OCI-LY7 (cell line): ENCODE measurements around the gene ORMDL2. TPM values are rescaled to one million over a fixed set of nuclear protein-coding genes. Genes with fewer than 3 reads are reported as not detected.
A peak's percentile ranks its signal among the peaks of the same experiment; 100 is the strongest.

Experiments used
- BruUV-seq: library from RNA; stranded (reverse); fragments of 400-500 nt; replicated peaks from 2 replicates; lab custom pipeline; 2021; lab: Mats Ljungman, UMichigan
- CTCF ChIA-PET: fragments of 300-600 bp; sonication (Branson Sonifier 250); formaldehyde crosslinking; loops from one replicate; lab custom pipeline; 2022; ENCODE audit warnings: antibody characterized with exemption; ENCODE audit not compliant: unreplicated experiment; lab: Charles Lee
- POLR2A ChIA-PET: fragments of 300-600 bp; sonication (Branson Sonifier 250); formaldehyde crosslinking; loops from one replicate; lab custom pipeline; 2022; ENCODE audit warnings: antibody characterized with exemption; lab: Charles Lee
- DNase-seq: peaks from one replicate; pipeline ENCODE4 v3.0.0-alpha.2; 2015; ENCODE audit warnings: low spot score
- H2AFZ ChIP-seq: fragments of 200-600 bp; sonication (generic), shearing (Covaris generic); 2 replicates; pipeline ENCODE4 v1.6.1; 2014; ENCODE audit warnings: mild to moderate bottlenecking, antibody characterized with exemption, low read length, moderate library complexity
- H3K27ac ChIP-seq: fragments of 200-600 bp; sonication (generic); 2 replicates; pipeline ENCODE4 v1.5.1; 2014; ENCODE audit warnings: mixed run types, low read depth, mild to moderate bottlenecking, moderate library complexity, low read length, inconsistent platforms; ENCODE audit not compliant: poor library complexity, severe bottlenecking
- H3K36me3 ChIP-seq: fragments of 200-600 bp; sonication (generic); 2 replicates; pipeline ENCODE4 v1.6.1; 2014; ENCODE audit warnings: mild to moderate bottlenecking, antibody characterized with exemption, low read length, moderate library complexity, mixed read lengths; ENCODE audit not compliant: insufficient read depth
- H3K4me1 ChIP-seq: fragments of 200-600 bp; sonication (generic); 2 replicates; pipeline ENCODE4 v1.5.1; 2014; ENCODE audit warnings: mild to moderate bottlenecking, low read length; ENCODE audit not compliant: insufficient read depth, poor library complexity, severe bottlenecking
- H3K4me2 ChIP-seq: fragments of 200-600 bp; sonication (generic); 2 replicates; pipeline ENCODE4 v1.6.1; 2014; ENCODE audit warnings: mild to moderate bottlenecking, low read length
- H3K4me3 ChIP-seq: fragments of 200-600 bp; sonication (generic); 2 replicates; pipeline ENCODE4 v1.5.1; 2014; ENCODE audit warnings: mild to moderate bottlenecking, low read depth, low read length; ENCODE audit not compliant: poor library complexity, severe bottlenecking
- H3K79me2 ChIP-seq: fragments of 200-600 bp; sonication (generic); 2 replicates; pipeline ENCODE4 v1.6.1; 2016; ENCODE audit warnings: low read depth, mild to moderate bottlenecking, low read length, moderate library complexity, mixed read lengths; ENCODE audit not compliant: insufficient read depth
- H3K9me2 ChIP-seq: fragments of 200-600 bp; sonication (generic); 2 replicates; pipeline ENCODE4 v1.6.1; 2016; ENCODE audit warnings: mild to moderate bottlenecking, low read length, mixed read lengths; ENCODE audit not compliant: insufficient read depth
- H3K9me3 ChIP-seq: fragments of 200-600 bp; sonication (generic); 2 replicates; pipeline ENCODE4 v1.6.1; 2014; ENCODE audit warnings: mild to moderate bottlenecking, mixed run types, low read length, mixed read lengths
- H4K20me1 ChIP-seq: fragments of 200-600 bp; sonication (generic); 2 replicates; pipeline ENCODE4 v1.6.1; 2014; ENCODE audit warnings: mild to moderate bottlenecking, antibody characterized with exemption, low read length, moderate library complexity, mixed read lengths; ENCODE audit not compliant: insufficient read depth
- CTCF ChIP-seq: fragments of 200-600 bp; sonication (generic); conservative IDR thresholded peaks from 2 replicates; pipeline ENCODE4 v1.5.1; 2014; ENCODE audit warnings: mild to moderate bottlenecking, antibody characterized with exemption, low read length, moderate library complexity, mixed read lengths
- EZH2phosphoT487 ChIP-seq: fragments of 200-600 bp; sonication (generic); IDR thresholded peaks from 2 replicates; pipeline ENCODE4 v1.6.1; 2018; ENCODE audit warnings: low read depth, borderline replicate concordance, mild to moderate bottlenecking, mixed run types, antibody characterized with exemption, low read length, moderate library complexity, mixed read lengths
- intact Hi-C: fragments of 100-400 bp; cut with micrococcal nuclease; formaldehyde crosslinking; loops from one replicate; pipeline ENCODE4 v1.10.0; 2022; ENCODE audit not compliant: unreplicated experiment
- total RNA-seq, 2 experiments: library from RNA; depleted of rRNA in 1 of 2; stranded (reverse); fragments of >200 nt in 1 of 2; shearing (Covaris generic) in 1 of 2; gene quantifications; 2 replicates each; pipeline ENCODE4 v1.2.3, GENCODE V29; 2014 to 2022

Gene ORMDL2
- total RNA-seq, 2 experiments from 2014 or later: 20.0 to 27.1 TPM

- POLR2A ChIA-PET: interaction anchor here (0.5 to 4.8 kb wide), 12 partner anchors 8 to 541 kb away, joined by 3 to 41 read pairs (median 8); partner anchors contain the start of genes DNAJC14, PYM1 and STAT2
- H3K79me2 ChIP-seq: peaks cover 52% of the 10 kb centered on the region
- no TSS peak for BruUV-seq
- peak overlapping the region; percentile 99 for H3K4me2 ChIP-seq
- intact Hi-C loops: loop anchor here (2.0 to 5.0 kb wide), 2 partner anchors 154 to 223 kb away; partner anchors contain the start of gene RPS26
- CTCF ChIA-PET: interaction anchor here (1.7 kb wide), 1 partner anchor 11 kb away, joined by 7 read pairs; the partner anchor contains the start of gene DNAJC14
- no peak overlapping the region for H3K27ac ChIP-seq
- peaks cover 77% of the 10 kb centered on the region for H3K36me3 ChIP-seq
- H3K4me1 ChIP-seq: peaks cover 35% of the 10 kb centered on the region
- H3K4me3 ChIP-seq: peak overlapping the region; percentile 97
- no peaks in the 10 kb centered on the region for H3K9me3 ChIP-seq
- H2AFZ ChIP-seq: no peak overlapping the region
- H4K20me1 ChIP-seq: peaks cover 19% of the 10 kb centered on the region
- DNase-seq: no peak
- TF ChIP-seq EZH2phosphoT487: no peak
- TF ChIP-seq CTCF: no peak
- H3K9me2 ChIP-seq: no peaks in the 10 kb centered on the region
These were observed 1.0 kb downstream of the ORMDL2 start for GRCh38 chr12:55818886-55819285.

- H3K27ac ChIP-seq: no peak overlapping the region
- H3K4me3 ChIP-seq: no peak overlapping the region
- H3K9me2 ChIP-seq: no peaks in the 10 kb centered on the region
- POLR2A ChIA-PET: interaction anchor here (1.3 to 4.8 kb wide), 4 partner anchors 9 to 124 kb away, joined by 3 to 18 read pairs (median 4); partner anchors contain the start of gene DNAJC14
- TSS peak; percentile 31 for BruUV-seq
- H2AFZ ChIP-seq: no peak overlapping the region
- H3K36me3 ChIP-seq: peaks cover 75% of the 10 kb centered on the region
- peaks cover 15% of the 10 kb centered on the region; the same call in 1 of the 2 replicates for H4K20me1 ChIP-seq
- H3K79me2 ChIP-seq: peaks cover 51% of the 10 kb centered on the region
- TF ChIP-seq CTCF (peak; percentile 73), EZH2phosphoT487 (no peak)
- intact Hi-C loops: no loop called here
- H3K9me3 ChIP-seq: no peaks in the 10 kb centered on the region
- no peak overlapping the region for H3K4me2 ChIP-seq
- DNase-seq: peak; percentile 20
- H3K4me1 ChIP-seq: peaks cover 38% of the 10 kb centered on the region
- CTCF ChIA-PET: interaction anchor here (0.6 kb wide), 2 partner anchors 33 to 495 kb away, joined by 3 to 6 read pairs; no protein-coding TSS in a partner anchor
These were observed 2.8 kb downstream of the ORMDL2 start for GRCh38 chr12:55820679-55821078.

GRCh38 chr12:55822228-55822627 lies 4.4 kb downstream of the ORMDL2 start:
- Histone ChIP-seq H3K9me3 (no peaks in the 10 kb centered on the region), H3K9me2 (no peaks in the 10 kb centered on the region), H4K20me1 (peaks cover 7% of the 10 kb centered on the region; the same call in 1 of the 2 replicates), H3K36me3 (peaks cover 76% of the 10 kb centered on the region), H3K4me3 (no peak overlapping the region), H3K4me2 (no peak overlapping the region), H3K79me2 (peaks cover 51% of the 10 kb centered on the region), H2AFZ (no peak overlapping the region), H3K27ac (no peak overlapping the region), H3K4me1 (peaks cover 35% of the 10 kb centered on the region)
- TF ChIP-seq EZH2phosphoT487 (no peak), CTCF (peak; percentile 67)
- CTCF ChIA-PET: no interaction called here
- BruUV-seq: no TSS peak
- POLR2A ChIA-PET: interaction anchor here (0.9 to 1.0 kb wide), 2 partner anchors 75 to 151 kb away, joined by 3 to 4 read pairs; partner anchors contain the start of gene RAB5B
- no peak for DNase-seq
- intact Hi-C loops: no loop called here
